Aorta (tissue), 5 donors: ENCODE results near the gene GBF1. TPM values are rescaled to one million over a fixed set of nuclear protein-coding genes. Genes with fewer than 3 reads are reported as not detected.
A peak's percentile ranks its signal among the peaks of the same experiment; 100 is the strongest.

Source experiments
- ATAC-seq: fragments of 200-7000 bp; cut with Tn5 transposase; one replicate; pipeline ENCODE4 v1.9.1; 2022; ENCODE audit warnings: moderate library complexity; ENCODE audit not compliant: low FRiP score
- DNase-seq, 2 donors: peaks; one replicate each; pipeline ENCODE4 v3.0.0-alpha.2; 2020
- H3K27ac ChIP-seq, 2 donors: one replicate each; pipeline ENCODE4 v1.5.1; 2013; ENCODE audit warnings: low read length in 2 of 2, mild to moderate bottlenecking in 2 of 2, moderate library complexity in 2 of 2, control low read depth in 1 of 2, inconsistent platforms in 1 of 2, low read depth in 1 of 2
- H3K27me3 ChIP-seq, 2 donors: one replicate each; pipeline ENCODE4 v1.6.1; 2013; ENCODE audit warnings: control low read depth in 1 of 2, low read length in 1 of 2, mild to moderate bottlenecking in 1 of 2, moderate library complexity in 1 of 2; ENCODE audit not compliant: insufficient read depth in 2 of 2, control insufficient read depth in 1 of 2
- H3K36me3 ChIP-seq, 2 donors: one replicate each; pipeline ENCODE4 v1.6.1; 2013; ENCODE audit warnings: control low read depth in 1 of 2, low read length in 1 of 2, mild to moderate bottlenecking in 1 of 2; ENCODE audit not compliant: insufficient read depth in 2 of 2, control insufficient read depth in 1 of 2
- H3K4me1 ChIP-seq, 2 donors: one replicate each; pipeline ENCODE4 v1.6.1; 2013; ENCODE audit warnings: low read length in 2 of 2, control low read depth in 1 of 2, mild to moderate bottlenecking in 1 of 2, moderate library complexity in 1 of 2; ENCODE audit not compliant: insufficient read depth in 2 of 2, control insufficient read depth in 1 of 2
- H3K4me3 ChIP-seq, 2 donors: one replicate each; pipeline ENCODE4 v1.5.1; 2013; ENCODE audit warnings: low read length in 2 of 2, control low read depth in 1 of 2, mild to moderate bottlenecking in 1 of 2
- H3K9me3 ChIP-seq: one replicate; pipeline ENCODE4 v1.6.1; 2013; ENCODE audit warnings: mild to moderate bottlenecking, low read length; ENCODE audit not compliant: control insufficient read depth
- WGBS, 2 donors: extraction: QIAGEN DNeasy Blood & Tissue Kit; methylation state at CpG; one replicate each; pipeline ENCODE4 v1.1.7; 2013; 5-methylcytosine and 5-hydroxymethylcytosine counted together
- intact Hi-C, 2 donors: fragments of 100-400 bp; cut with DNase I; formaldehyde crosslinking; loops; one replicate each; pipeline versions ENCODE4 v1.14.2 to v1.15.0; 2022
- polyA plus RNA-seq, 2 donors: library from polyadenylated mRNA; stranded (reverse); fragments of 200-250 nt; gene quantifications; one replicate each; pipeline ENCODE4 v1.2.3, GENCODE V29; 2013
- total RNA-seq, 2 donors: library from RNA; stranded (reverse); fragmentation: NEBNext Ultra II Directional; extraction: Animal tissue kit (Norgen Biotek cat#: 25700); gene quantifications; one replicate each; pipeline ENCODE4 v1.2.1, GENCODE V29; 2021
- donor health status: healthy with polysubstance abuse.
- donor health status: Bipolar disorder and iron deficiency.
- donor health status: DM: no; HTN: no; CAD: no.
- donor health status: DM: no; HTN: no; CAD: no.
- donor health status: DM: yes; HTN: yes; CAD: no.

The GBF1 gene
- total and polyA plus RNA-seq, 4 donors, result 7.1 to 44.0 (median 32.6) TPM

DNA sequence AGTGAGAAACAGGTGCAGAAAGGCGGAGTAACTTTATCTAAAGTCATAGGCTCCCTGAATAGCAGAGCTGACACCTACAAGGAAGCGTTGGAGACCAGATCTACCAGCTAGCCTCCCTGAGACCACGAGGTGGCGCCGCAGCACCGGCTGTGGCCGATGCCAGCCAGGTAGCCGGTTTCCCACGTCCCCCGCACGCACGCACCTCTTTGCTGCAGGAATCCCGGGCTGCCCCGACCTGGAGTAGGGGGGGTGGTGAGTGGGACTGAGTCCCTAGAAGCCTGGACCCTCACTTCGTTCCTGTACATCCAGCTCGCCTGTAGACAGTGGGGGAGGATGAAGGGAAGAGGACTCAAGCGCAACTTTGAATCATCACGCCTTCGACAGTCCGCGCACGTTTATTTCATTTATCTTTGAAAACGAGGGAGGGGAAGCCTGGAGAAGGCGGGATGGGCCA, 15.5 kb upstream of the GBF1 start:
- Histone ChIP-seq H3K27me3 (no peaks in the 10 kb centered on the region), H3K4me1 (no peaks in the 10 kb centered on the region), H3K4me3 (peak overlapping the region in 1 of 2 donors; percentile 5), H3K36me3 (no peaks in the 10 kb centered on the region), H3K9me3 (no peaks in the 10 kb centered on the region), H3K27ac (no peak overlapping the region)
- WGBS, 2 donors, result 0 to 1% methylated on average over 24 of the region's 24 CpGs
- ATAC-seq (peak; percentile 85), DNase-seq (peak; percentile 86 to 95)
- intact Hi-C loops, result loop anchor here (1.0 to 5.0 kb wide), 6 partner anchors 63 to 171 kb away; partner anchors contain the start of gene NFKB2 (in 1 of the 2)

DNA sequence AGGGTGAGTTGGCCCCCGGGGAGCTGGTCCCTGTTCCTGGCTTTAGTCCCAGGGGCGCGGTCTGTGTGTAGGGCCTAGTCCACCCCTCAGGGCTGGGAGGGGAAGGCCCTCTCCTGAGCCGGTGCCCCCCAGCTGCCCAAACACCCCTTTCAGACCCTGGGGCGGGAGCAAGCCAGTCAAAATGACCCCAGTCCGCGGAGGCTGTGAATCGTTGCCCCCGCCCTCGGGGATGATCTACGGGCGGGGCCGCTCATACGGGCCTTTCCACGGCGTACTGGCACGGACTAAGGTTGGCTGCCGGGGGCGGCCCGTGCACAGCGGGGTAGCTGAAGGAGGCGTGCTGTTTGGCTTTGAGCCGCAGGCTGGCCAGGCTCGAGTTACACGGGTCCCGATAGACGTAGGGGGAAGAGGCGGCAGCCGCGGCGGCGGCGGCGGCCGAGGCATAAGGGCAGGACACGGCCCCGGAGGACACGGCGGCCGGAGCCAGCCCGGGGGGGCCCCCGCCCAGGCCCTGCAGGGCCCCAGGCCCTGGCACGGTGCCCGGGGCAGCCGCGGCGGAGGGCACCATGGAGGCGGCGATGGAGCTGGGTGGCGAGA, 15.0 kb upstream of the GBF1 start:
- intact Hi-C loops, result no loop called here
- ATAC-seq, result peak; percentile 45
- H3K27me3 ChIP-seq, result no peaks in the 10 kb centered on the region

GRCh38 chr10:102230861-102231356, 14.4 kb upstream of the GBF1 start:
- intact Hi-C loops, result no loop called here
- Histone ChIP-seq H3K36me3 (no peaks in the 10 kb centered on the region), H3K27me3 (no peaks in the 10 kb centered on the region), H3K27ac (no peak overlapping the region), H3K9me3 (no peaks in the 10 kb centered on the region), H3K4me1 (no peaks in the 10 kb centered on the region), H3K4me3 (peak overlapping the region; percentile 9 to 13)
- ATAC-seq (peak; percentile 3), DNase-seq (peak; percentile 50 to 84)
- WGBS, 2 donors, result 1 to 2% methylated on average over 52 of the region's 52 CpGs

More for the DNA sequence above, 15.0 kb upstream of the GBF1 start:
- peak; percentile 68 to 87 for DNase-seq
- Histone ChIP-seq H3K36me3 (no peaks in the 10 kb centered on the region), H3K4me1 (no peaks in the 10 kb centered on the region), H3K4me3 (peak overlapping the region; percentile 5 to 9), H3K27ac (no peak overlapping the region), H3K9me3 (no peaks in the 10 kb centered on the region)
- WGBS, 2 donors, result 0 to 1% methylated on average over 34 to 50 of the region's 50 CpGs

- H3K36me3 ChIP-seq, result no peaks in the 10 kb centered on the region
- no peaks in the 10 kb centered on the region for H3K27me3 ChIP-seq
- intact Hi-C loops, result no loop called here
- 19 to 21% methylated on average over 70 to 76 of the region's 76 CpGs for WGBS, 2 donors
- no peaks in the 10 kb centered on the region for H3K9me3 ChIP-seq
- ATAC-seq, result peak; percentile 45
- H3K27ac ChIP-seq, result no peak overlapping the region
- peak; percentile 56 to 81 for DNase-seq
- no peak overlapping the region for H3K4me3 ChIP-seq
- no peaks in the 10 kb centered on the region for H3K4me1 ChIP-seq
These were observed 13.7 kb upstream of the GBF1 start for GRCh38 chr10:102231357-102232318.

GRCh38 chr10:102233997-102234396, 11.3 kb upstream of the GBF1 start:
- ATAC-seq, result no peak
- 84 to 93% methylated on average over 1 of the region's 1 CpG for WGBS, 2 donors
- Histone ChIP-seq H3K27me3 (no peaks in the 10 kb centered on the region), H3K4me1 (no peaks in the 10 kb centered on the region), H3K4me3 (no peak overlapping the region), H3K27ac (no peak overlapping the region), H3K36me3 (no peaks in the 10 kb centered on the region), H3K9me3 (no peaks in the 10 kb centered on the region)
- no peak for DNase-seq
- intact Hi-C loops, result no loop called here

GRCh38 chr10:102234888-102235597, 10.3 kb upstream of the GBF1 start:
- Histone ChIP-seq H3K4me3 (no peak overlapping the region), H3K27me3 (no peaks in the 10 kb centered on the region), H3K27ac (no peak overlapping the region), H3K9me3 (no peaks in the 10 kb centered on the region), H3K36me3 (no peaks in the 10 kb centered on the region), H3K4me1 (no peaks in the 10 kb centered on the region)
- WGBS, 2 donors, result 79 to 80% methylated on average over 11 to 12 of the region's 12 CpGs
- ATAC-seq, result no peak
- DNase-seq, result no peak
- intact Hi-C loops, result no loop called here

DNA sequence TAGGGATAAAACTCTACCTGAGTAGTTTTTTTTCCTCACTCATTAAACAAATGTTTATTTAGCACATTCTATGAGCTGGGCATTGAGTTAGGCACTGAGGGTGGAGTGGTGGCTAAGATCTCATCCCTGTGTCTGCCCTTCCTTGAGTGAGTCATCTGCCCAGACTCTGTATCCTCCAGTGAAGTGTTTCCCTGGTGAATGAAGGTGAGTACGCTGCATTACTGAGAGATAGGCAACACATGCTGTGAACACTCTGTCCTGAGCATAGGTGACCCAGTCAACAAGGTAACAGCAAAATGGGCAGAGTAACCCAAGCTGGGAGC, 9.8 kb upstream of the GBF1 start:
- WGBS, 2 donors, result 87 to 97% methylated on average over 1 of the region's 1 CpG
- Histone ChIP-seq H3K27ac (no peak overlapping the region), H3K4me3 (no peak overlapping the region), H3K36me3 (no peaks in the 10 kb centered on the region), H3K27me3 (no peaks in the 10 kb centered on the region), H3K9me3 (no peaks in the 10 kb centered on the region), H3K4me1 (no peaks in the 10 kb centered on the region)
- ATAC-seq (no peak), DNase-seq (no peak)
- intact Hi-C loops, result no loop called here

- ATAC-seq, result no peak
- Histone ChIP-seq H3K4me1 (no peaks in the 10 kb centered on the region), H3K27ac (no peak overlapping the region), H3K9me3 (no peaks in the 10 kb centered on the region), H3K27me3 (no peaks in the 10 kb centered on the region), H3K4me3 (no peak overlapping the region), H3K36me3 (no peaks in the 10 kb centered on the region)
- DNase-seq, result no peak
- intact Hi-C loops, result no loop called here
- 61 to 71% methylated on average over 8 of the region's 8 CpGs for WGBS, 2 donors
These were observed 9.3 kb upstream of the GBF1 start for GRCh38 chr10:102236006-102236405.
